Peyer's patch (tissue), 4 donors: ENCODE measurements around the gene VMAC. TPM values are rescaled to one million over a fixed set of nuclear protein-coding genes. Genes with fewer than 3 reads are reported as not detected.

Experiments used
- DNase-seq, 3 donors: peaks; one replicate each; pipeline ENCODE4 v3.0.0-alpha.2; 2017 to 2019
- H3K27ac ChIP-seq, 4 donors: fragments of 200-600 bp; sonication (generic); one replicate each; pipeline ENCODE4 v1.5.1; 2016 to 2019
- H3K27me3 ChIP-seq, 2 donors: fragments of 200-600 bp; sonication (generic); one replicate each; pipeline ENCODE4 v1.5.1; 2019
- H3K36me3 ChIP-seq, 3 donors: fragments of 200-600 bp; sonication (generic); one replicate each; pipeline ENCODE4 v1.5.1; 2016 to 2019
- H3K4me1 ChIP-seq, 4 donors: fragments of 200-600 bp; sonication (generic); one replicate each; pipeline ENCODE4 v1.5.1; 2016 to 2019
- H3K4me3 ChIP-seq, 4 donors: fragments of 200-600 bp; sonication (generic); 1 replicate in 3 of 4; 2 replicates in 1 of 4; pipeline ENCODE4 v1.5.1; 2016 to 2019; ENCODE audit warnings: mild to moderate bottlenecking in 1 of 4
- H3K9me3 ChIP-seq, 4 donors: fragments of 200-600 bp; sonication (generic); one replicate each; pipeline ENCODE4 v1.5.1; 2016 to 2019; ENCODE audit warnings: mild to moderate bottlenecking in 1 of 4
- CTCF ChIP-seq, 6 experiments: fragments of 450-650 bp in 4 of 6; fragments of 200-600 bp in 2 of 6; sonication (generic) in 1 of 6; IDR thresholded peaks; one replicate each; pipeline ENCODE4 v1.5.1; 2017 to 2019; ENCODE audit warnings: antibody characterized with exemption in 6 of 6, mild to moderate bottlenecking in 3 of 6, moderate library complexity in 1 of 6
- POLR2A ChIP-seq, 2 donors: fragments of 450-650 bp; IDR thresholded peaks; one replicate each; pipeline ENCODE4 v1.5.1; 2017; ENCODE audit warnings: antibody characterized with exemption in 2 of 2, mild to moderate bottlenecking in 2 of 2, moderate library complexity in 2 of 2
- total RNA-seq, 4 donors: library from RNA; depleted of rRNA; stranded (reverse); fragments of >200 nt; gene quantifications; one replicate each; pipeline ENCODE4 v1.1.0, GENCODE V29; 2016

VMAC gene
- total RNA-seq, 4 donors from 2014 or later = 9.6 to 24.8 (median 18.4) TPM

GRCh38 chr19:5932609-5933262, 28.1 kb downstream of the VMAC start:
- TF ChIP-seq POLR2A (IDR thresholded peaks at IDR 0.05) = no peak
- TF ChIP-seq CTCF (IDR thresholded peaks at IDR 0.05) = no peak
- Histone ChIP-seq H3K4me1 (peaks cover 0 to 8% (median 0%) of the 10 kb centered on the region in 4 donors), H3K36me3 (peaks cover 0 to 75% (median 0%) of the 10 kb centered on the region in 3 donors), H3K27me3 (no peaks in the 10 kb centered on the region), H3K9me3 (no peaks in the 10 kb centered on the region), H3K4me3 (no peak overlapping the region), H3K27ac (peak overlapping the region in 1 of 4 donors; percentile 62)
- DNase-seq = no peak

- TF ChIP-seq POLR2A (IDR thresholded peaks at IDR 0.05) (no peak), CTCF (IDR thresholded peaks at IDR 0.05) (no peak)
- no peak for DNase-seq
- Histone ChIP-seq H3K27me3 (no peaks in the 10 kb centered on the region), H3K4me1 (peaks cover 0 to 8% (median 0%) of the 10 kb centered on the region in 4 donors), H3K4me3 (no peak overlapping the region), H3K27ac (peak overlapping the region in 1 of 4 donors; percentile 62), H3K9me3 (no peaks in the 10 kb centered on the region), H3K36me3 (peaks cover 0 to 68% (median 0%) of the 10 kb centered on the region in 3 donors)
Measured at GRCh38 chr19:5933391-5934068, 28.9 kb downstream of the VMAC start.

GRCh38 chr19:5934069-5934401, 29.4 kb downstream of the VMAC start:
- H3K36me3 ChIP-seq = peaks cover 0 to 68% (median 0%) of the 10 kb centered on the region in 3 donors
- H3K9me3 ChIP-seq = no peaks in the 10 kb centered on the region
- DNase-seq = no peak
- TF ChIP-seq POLR2A (IDR thresholded peaks at IDR 0.05) (no peak), CTCF (IDR thresholded peaks at IDR 0.05) (no peak)
- H3K4me3 ChIP-seq = no peak overlapping the region
- peaks cover 0 to 8% (median 0%) of the 10 kb centered on the region in 4 donors for H3K4me1 ChIP-seq
- H3K27me3 ChIP-seq = no peaks in the 10 kb centered on the region
- H3K27ac ChIP-seq = peak overlapping the region in 1 of 4 donors; percentile 62

GRCh38 chr19:5934774-5935472, 30.3 kb downstream of the VMAC start:
- H3K36me3 ChIP-seq = peaks cover 0 to 70% (median 0%) of the 10 kb centered on the region in 3 donors
- H3K27ac ChIP-seq = peak overlapping the region in 3 of 4 donors; percentile 27 to 62 (median 34)
- H3K27me3 ChIP-seq = no peaks in the 10 kb centered on the region
- no peaks in the 10 kb centered on the region for H3K9me3 ChIP-seq
- peaks cover 0 to 8% (median 0%) of the 10 kb centered on the region in 4 donors for H3K4me1 ChIP-seq
- no peak for DNase-seq
- TF ChIP-seq POLR2A (IDR thresholded peaks at IDR 0.05) (no peak), CTCF (IDR thresholded peaks at IDR 0.05) (no peak)
- no peak overlapping the region for H3K4me3 ChIP-seq

GRCh38 chr19:5935473-5936291, 31.0 kb downstream of the VMAC start:
- TF ChIP-seq CTCF (IDR thresholded peaks at IDR 0.05) (no peak), POLR2A (IDR thresholded peaks at IDR 0.05) (no peak)
- H3K36me3 ChIP-seq = peaks cover 0 to 70% (median 0%) of the 10 kb centered on the region in 3 donors

More at GRCh38 chr19:5935473-5936291, 31.0 kb downstream of the VMAC start:
- H3K27ac ChIP-seq = peak overlapping the region in 3 of 4 donors; percentile 27 to 62 (median 34)
- peaks cover 0 to 8% (median 0%) of the 10 kb centered on the region in 4 donors for H3K4me1 ChIP-seq
- no peaks in the 10 kb centered on the region for H3K27me3 ChIP-seq
- H3K9me3 ChIP-seq = no peaks in the 10 kb centered on the region
- H3K4me3 ChIP-seq = no peak overlapping the region
- DNase-seq = no peak
